Right hindlimb (tissue), 1 donor: ENCODE data around the gene ZNF205.

Source experiments
- DNase-seq: peaks from one replicate; pipeline ENCODE4 v3.0.0-alpha.2; 2018

ZNF205 gene

GRCh38 chr16:3106205-3106928, 6.0 kb upstream of the ZNF205 start:
- DNase-seq: peak; percentile 96

GRCh38 chr16:3112881-3113574, 642 bp downstream of the ZNF205 start:
- peak; percentile 69 for DNase-seq

DNA sequence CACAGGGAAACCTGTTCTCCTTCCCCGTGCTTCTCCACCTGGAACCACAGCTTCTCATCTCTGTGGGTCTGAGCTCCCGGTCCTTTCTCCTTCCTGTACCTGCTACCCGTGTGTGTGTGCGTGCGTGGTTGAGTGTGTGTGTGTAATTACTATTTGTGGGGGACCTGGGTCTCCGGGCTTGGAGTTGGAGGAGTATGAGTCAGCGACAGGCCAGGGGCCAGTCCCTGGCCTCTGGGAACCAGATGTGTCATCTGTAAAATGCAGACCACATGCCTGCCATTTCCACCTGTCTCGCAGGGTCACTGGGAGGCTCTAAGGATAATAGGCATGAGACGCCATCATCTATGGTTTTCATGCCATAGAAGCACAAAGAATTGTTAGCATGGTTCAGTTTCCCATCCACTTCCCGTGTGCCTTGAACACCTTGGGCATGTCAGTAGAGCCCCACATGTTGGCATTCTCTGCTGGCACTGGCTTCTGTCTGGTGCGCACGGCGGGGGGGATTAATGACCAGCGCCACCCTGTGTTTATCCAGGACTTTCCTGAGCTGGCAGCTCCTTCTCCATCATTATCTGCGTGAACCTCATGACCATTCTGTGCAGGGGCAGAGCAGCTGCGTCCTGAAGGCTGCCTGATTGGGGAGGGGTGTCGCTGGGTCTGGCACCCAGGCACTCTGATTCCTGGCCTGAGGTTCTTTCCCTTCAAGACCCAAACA, 1.5 kb downstream of the ZNF205 start:
- DNase-seq: no peak

GRCh38 chr16:3115003-3115402, 2.6 kb downstream of the ZNF205 start:
- DNase-seq: no peak

- no peak for DNase-seq
Observed at GRCh38 chr16:3115561-3115960, 3.2 kb downstream of the ZNF205 start.

DNA sequence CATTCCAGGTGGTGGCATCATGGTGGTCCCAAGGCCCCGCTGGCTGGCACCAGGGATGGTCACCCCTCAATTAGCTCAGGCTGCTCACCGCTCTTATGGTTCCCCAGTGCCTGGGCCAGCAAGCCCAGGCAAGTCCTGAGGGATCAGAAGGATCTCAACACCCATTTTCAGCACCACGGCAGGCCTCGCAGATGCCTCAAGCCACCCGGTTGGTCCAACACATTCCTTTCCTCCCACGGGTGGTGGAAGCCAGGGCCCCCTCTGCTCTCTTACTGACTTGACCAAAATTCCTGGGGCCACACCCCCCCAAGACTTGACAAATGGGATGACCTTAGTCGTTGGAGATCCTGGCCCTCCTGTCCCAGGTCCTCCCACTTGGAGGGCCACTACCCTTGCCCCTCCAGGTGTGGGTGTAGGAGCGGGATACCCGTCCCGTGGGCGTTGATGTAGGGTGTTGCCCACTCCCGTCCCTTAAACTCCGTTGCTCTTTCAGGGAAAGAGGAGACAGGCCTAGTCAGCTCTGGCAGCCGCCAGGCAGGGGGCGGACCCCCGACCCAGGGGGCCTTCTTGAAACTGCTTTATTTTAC, 5.9 kb downstream of the ZNF205 start:
- DNase-seq: no peak

DNA sequence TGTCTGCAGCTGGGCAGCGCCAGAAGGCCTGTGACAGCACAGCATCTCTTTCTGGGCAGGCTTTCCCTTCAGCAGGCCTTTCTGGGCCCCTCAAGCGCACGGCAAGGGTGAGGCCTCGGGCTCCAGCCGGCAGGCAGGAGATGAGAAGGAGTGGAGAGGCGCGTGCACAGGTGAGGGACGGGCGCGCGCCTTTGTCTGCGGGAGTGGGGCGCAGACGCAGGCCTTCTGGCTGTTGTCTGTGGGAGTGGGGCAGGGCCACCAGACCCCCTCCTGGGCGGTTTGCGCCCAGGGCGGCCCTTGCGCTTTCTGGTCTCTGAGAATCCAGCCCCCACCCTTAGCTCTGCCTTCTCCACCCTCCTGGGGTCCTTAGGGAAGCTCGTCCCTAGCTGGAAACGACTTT, 6.5 kb downstream of the ZNF205 start:
- DNase-seq: no peak

GRCh38 chr16:3119286-3119685, 6.9 kb downstream of the ZNF205 start:
- no peak for DNase-seq

GRCh38 chr16:3119701-3120408, 7.5 kb downstream of the ZNF205 start:
- DNase-seq: peak; percentile 15

- DNase-seq: no peak
Observed at GRCh38 chr16:3120435-3120834, 8.0 kb downstream of the ZNF205 start.

- peak; percentile 77 for DNase-seq
Observed at GRCh38 chr16:3121851-3122467, 9.6 kb downstream of the ZNF205 start.

DNA sequence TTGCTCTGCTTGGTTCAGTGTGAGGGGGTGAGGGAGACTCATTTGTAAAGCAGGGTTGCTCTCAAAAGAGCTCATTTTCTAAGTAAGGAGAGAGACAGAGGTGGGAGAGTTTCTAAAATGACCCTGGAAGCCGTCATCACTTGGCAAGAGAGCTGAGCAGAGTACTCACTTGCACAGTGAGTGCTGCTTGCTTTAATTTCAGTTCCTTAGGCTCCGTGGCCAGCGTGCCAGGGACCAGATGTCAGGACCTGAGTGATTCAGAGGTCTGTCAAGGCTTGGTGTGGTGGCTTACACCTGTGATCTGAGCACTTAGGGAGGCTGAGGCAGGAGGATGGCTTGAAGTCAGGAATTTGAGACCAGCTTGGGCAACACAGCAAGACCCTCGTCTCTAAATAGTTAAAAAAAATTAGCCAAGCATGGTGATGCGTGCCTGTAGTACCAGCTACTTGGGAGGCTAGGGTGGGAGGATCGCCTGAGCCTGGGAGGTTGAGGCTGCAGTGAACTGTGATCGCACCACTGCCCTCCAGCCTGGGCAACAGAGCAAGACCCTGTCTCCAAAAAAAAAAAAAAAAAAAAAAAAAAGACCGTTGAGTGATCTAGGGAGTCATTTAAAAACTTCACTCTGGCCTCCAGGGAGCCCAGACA, 10.7 kb downstream of the ZNF205 start:
- no peak for DNase-seq

DNA sequence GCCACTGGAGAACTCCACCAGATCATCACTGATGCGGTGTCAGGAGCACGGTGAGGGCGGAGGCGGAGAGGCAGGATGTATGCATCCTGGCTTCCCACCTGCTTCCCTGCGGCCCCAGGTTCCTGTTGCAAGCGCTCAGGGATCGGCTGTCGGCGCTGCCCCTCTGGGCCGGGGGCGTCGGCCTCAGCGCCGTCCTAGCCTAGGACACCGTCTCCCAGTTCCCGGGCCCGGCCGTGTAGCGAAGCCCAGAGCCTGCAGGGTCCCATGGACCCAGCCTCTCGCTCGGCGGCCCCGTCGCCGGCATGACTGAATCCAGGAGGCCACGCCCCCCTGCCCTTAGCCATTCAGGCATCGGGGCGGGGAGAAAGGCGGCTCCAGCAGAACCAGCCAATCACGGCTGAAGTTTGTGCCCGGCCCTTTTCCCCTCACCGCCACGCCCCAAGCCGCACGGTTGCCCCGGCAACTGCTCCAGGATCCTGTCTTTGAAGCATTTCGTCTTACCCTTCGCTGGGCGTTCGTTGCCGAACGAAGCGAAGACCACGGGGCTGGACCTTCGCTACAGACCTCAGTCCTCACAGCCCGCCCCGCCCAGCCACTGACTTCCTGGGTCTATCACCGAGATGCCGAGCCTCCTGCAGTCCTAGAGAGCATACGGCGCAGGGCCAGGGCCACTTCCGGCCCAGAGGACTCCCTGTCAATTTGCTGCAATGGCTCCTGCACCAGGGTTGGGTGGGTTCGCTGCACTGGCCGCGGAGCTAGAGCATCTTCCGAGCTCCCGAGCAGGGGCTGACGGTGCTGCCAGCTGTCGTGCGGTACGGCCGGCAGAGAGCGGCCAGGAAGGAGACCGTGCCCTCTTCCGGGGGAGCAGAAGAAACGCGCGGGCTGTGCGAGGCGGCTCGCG, 11.8 kb downstream of the ZNF205 start:
- DNase-seq: peak; percentile 98

DNA sequence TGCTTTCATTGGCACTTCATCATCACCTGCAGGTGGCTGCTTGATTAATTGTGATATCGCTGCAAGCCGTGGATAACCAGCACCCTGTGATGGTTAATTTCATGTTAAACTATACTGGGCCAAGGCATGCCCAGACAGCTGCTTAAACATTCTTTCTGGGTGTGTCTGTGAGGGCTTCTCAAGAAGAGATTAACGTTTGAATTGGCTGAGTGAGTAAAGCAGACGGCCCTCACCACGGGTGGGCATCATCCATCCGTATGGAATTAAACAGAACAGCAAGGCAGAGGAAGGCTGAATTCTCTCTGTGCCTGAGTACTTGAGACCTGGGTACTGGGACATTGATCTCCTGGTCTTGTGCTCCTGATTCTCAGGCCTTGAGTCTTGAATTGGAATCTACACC, 15.4 kb downstream of the ZNF205 start:
- DNase-seq: no peak

GRCh38 chr16:3129137-3130131, 17.0 kb downstream of the ZNF205 start:
- peak; percentile 82 for DNase-seq

DNA sequence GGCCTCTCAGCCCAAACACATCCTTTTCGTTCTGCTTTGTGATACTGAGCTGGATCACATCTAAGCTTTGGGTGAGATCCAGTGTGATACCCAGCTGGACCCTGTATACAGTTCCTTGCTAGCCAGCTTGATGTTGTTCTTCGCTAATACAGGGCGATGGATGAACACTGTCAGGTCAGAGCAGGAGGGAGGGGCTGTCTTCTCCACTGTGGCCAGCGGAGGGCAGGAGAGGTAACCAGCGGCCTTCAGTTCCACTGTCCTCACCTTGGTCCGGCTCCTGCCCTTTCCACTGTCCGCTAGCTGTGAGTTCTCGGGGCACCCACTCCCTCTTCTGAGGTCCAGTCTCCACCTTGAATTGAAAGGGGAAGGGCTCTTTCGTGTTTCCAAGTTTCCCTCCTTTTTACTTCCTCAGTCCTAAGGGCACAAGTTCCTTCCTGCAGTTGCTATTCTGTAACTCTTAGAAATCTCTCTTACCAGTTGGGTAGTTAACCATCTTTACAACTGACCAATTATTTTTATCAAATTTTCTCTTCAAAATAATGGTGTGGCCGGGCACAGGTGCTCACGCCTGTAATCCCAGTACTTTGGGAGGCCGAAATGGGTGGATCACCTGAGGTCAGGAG, 19.5 kb downstream of the ZNF205 start:
- peak; percentile 42 for DNase-seq

- no peak for DNase-seq
Observed at GRCh38 chr16:3133844-3134243, 21.5 kb downstream of the ZNF205 start.

GRCh38 chr16:3134338-3135125, 22.1 kb downstream of the ZNF205 start, which contains the start of gene ZNF213:
Gene ZNF213 (plus strand): TSS chr16:3135029. CDS start chr16:3137281, 2,252 bp downstream.
- DNase-seq: peak; percentile 98
